ENCODE measurements around the gene TTI1.

Gene TTI1

GRCh38 chr20:37987602-37988290 is 45.5 kb downstream of the TTI1 start:
- DNase-seq (ENCODE audit: low read depth), result no peak

DNA sequence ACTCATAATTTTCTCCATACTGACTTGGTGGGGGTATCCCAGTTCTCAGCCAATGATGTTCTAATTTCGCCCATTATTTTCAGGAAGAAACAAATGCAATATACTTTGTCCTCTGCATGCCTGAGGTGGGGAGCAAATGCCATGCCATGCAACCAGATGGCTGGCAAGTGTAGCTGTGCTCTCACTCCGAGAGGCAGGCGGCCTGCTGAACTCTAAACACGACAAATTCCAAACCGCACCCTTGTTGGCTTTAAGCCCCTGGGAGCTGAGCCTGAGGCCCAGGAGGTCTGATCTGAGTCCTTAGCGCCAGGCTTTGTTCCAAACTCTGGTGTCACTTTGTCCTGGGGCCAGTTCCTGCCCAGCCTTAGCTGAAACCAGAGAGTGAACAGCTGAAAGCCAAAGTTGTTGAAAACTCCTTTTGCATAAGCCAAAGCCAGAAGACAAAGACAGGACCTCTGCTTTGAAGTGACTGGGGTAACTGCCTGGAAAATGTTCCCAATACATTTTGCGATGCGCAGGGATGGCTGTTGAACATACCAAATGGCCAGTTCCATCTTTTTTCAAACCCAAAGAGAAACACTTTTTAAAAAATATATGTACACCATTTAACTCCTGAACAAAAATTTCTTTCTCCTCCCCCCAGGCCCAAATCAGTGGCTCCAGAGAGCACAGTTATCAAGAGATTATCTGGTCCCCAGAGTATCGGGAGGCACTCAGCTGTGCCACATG is 46.2 kb downstream of the TTI1 start:
- no peak for DNase-seq (ENCODE audit: low read depth)

- no peak for DNase-seq (ENCODE audit: low read depth)
These were observed 47.0 kb downstream of the TTI1 start for GRCh38 chr20:37986044-37986858.

DNA sequence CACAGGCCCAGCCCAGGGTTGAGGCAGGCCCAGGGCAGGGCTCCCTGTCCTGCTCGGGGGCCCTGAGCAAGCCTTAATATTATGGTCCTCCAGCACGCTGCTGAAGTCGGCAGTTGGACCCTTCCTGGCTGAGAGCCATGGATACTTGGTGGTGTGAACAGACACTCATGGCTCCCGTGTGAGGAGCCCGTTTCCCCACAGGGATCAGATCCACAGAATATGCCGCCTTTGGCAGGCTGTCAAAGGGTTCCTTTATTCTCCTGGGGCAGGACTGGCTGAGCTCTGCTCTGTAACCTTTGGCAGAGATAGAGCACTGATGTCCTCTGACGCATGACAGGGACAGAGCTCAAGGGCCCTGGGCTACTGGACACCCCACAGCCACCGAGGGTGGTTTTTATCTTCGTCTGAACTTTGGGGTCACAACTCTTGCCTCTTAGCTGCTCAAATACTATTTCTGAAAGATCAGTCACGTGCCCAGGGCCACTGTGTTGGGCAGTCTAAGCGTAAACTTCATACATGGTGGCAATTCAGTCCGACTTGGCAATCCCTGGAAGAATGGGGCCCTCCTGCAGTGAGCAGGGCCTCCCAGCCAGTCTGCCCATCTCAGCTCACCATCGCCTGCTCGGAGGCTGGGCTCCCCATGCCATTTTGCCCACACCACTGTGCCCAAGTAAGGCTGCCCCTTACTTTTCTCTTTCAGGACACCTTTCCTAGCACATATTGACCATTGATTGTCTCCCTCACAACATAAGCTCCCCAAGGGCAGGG is 49.1 kb downstream of the TTI1 start:
- no peak for DNase-seq (ENCODE audit: low read depth)

DNA sequence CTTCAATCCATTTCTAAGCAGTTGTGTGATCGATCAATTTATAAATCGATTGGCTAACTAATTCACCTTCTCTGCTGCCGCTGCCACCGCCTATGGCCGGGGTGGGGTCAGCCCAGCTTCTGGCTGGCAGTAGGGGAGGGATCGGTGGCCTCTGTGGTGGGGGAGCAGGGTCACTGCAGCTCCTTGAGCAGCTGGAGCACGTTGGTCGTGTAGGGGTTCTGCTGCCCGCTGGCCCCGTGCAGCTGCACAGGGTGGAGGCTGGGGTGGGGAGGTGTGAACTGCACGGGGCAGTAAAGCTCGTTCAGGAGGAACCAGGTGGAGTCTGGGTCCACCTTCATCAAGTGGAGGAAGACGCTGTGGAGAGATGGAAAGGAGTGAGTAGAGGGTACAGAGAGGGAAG is 50.0 kb downstream of the TTI1 start:
- DNase-seq (ENCODE audit: low read depth), result no peak

DNA sequence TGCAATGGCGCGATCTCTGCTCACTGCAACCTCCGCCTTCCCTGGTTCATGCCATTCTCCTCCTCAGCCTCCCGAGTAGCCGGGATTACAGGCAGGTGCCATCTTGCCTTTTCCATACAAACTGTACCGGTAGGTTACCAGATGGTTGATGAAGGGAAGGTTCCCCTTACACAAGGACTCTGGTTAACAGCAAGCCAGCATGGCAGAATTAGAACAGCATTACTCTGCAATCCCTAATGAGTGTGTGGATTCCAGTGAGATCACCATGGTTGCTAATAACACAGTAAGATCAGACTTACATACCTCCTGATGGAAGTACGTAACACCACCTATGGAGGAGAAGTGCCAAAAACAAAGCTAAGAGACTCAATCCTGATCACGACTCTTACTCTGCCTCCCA is 51.7 kb downstream of the TTI1 start:
- no peak for DNase-seq (ENCODE audit: low read depth)

DNA sequence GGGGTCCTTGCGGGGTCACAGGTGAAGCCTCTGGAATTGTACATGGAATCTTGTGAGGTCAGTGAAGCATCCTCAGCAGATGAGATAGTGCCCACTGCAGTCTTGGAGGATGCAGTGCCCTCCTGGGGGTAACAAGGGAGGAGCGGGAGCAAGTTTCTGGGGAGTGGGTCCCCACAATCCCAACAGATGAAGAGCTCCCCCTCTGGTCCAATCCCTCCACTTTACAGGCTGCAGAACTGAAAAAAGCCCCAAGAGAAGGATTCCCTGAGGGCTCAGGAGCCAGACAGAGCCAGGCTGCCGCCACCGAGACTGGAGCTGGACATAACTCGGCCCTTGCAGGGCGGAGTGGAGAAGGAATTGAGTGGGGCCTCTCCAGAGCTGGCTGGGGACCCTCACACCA is 52.4 kb downstream of the TTI1 start:
- no peak for DNase-seq (ENCODE audit: low read depth)

GRCh38 chr20:37980383-37980782 is 52.9 kb downstream of the TTI1 start:
- no peak for DNase-seq (ENCODE audit: low read depth)

- no peak for DNase-seq (ENCODE audit: low read depth)
These were observed 54.0 kb downstream of the TTI1 start for GRCh38 chr20:37979021-37979985.

DNA sequence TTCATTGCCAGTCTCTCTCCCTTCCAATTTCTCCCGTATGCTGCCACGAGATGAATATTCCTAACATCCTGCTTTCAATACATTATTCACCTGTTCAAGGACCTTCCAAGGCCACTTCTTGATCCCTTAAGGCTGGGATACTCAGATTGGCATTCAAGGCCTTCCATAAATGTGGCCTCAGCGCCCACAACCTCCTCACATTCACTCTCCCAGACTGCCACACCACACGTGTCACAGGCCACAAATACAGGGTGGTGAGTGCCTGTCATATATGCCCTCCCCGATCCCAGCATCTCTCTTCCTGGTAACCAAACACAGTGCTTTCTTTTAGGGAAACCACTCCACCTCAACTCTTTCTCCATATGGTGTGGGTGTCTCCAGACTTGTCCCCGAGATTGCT is 55.5 kb downstream of the TTI1 start:
- DNase-seq (ENCODE audit: low read depth), result no peak

DNA sequence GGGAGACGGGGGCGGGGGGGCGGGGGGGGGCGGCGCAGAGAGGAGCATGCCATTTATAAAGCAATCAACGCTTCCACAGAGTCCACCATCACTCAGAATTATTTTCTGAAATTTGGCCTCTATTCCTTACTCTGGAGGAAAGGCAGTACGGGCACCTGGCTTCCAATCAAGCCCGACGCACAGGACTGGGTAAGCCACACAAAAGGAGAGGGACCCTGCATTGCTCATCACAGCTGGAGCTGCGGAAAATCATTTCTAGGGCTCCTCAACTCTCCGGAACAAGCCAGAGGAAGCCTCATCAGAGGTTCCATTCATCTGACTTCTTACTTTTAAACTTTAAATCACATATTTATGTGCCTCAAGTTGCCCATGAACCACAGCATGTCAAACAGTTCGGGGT is 55.9 kb downstream of the TTI1 start:
- no peak for DNase-seq (ENCODE audit: low read depth)

DNA sequence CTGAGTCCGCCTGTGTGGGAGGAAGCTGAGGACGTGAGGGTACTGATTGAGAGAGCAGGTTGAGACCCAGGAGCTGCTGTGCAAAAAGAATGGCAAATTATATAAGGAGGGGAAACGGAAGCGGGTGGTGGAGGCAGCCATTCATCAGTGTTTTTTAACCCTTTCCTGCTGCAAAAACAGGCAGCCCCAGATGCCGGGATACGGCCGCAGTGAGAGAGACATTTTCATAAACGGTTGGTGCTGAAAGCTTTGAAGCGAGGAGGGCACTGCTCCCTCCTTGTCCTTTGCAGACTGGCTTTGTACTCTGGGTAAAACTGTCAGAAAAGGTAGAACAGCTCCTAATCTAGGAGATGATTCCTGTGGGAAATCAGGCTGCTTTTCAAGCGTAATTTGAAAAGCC is 56.4 kb downstream of the TTI1 start:
- DNase-seq (ENCODE audit: low read depth), result no peak

DNA sequence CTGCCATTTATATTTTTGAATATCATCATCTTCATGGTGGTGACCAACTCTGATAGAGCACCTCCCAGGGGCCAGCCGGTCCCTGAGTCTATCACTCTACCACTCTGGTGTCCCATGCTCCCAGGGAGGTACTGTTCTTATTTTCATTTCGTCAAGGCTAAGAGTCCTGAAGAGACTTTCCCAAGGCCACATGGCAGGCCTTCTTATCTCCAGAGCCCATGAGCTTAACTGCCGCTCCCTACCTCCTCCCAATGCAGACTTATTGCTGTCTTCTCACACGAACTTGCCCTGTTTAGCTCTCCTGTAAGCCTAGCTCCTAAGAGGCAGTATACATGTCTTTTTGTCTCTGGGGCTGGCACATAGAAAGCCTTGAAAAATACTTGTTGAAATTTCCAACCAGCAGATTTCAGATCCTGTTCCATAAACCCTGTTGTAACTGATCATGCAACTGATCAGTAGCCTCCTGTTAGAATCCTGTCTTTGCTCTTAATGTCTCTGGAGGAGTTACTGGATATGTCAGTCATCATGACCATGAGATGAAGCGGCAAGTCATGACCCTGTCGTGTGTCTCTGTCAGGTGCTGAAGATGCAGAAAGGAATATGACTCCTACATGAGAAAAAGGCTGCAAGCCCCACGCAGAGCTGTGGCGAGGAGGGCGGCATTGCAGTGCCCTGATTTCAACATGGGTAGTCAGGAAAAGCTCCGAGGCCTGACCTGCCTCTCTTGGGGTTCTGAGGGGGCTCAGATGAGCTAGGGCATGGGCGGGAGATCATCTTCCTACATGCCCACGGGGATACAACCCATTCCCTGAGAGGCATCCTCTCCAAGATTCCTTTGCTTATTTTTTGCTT is 60.0 kb downstream of the TTI1 start:
- DNase-seq (ENCODE audit: low read depth), result no peak

GRCh38 chr20:37972256-37973058 is 60.8 kb downstream of the TTI1 start:
- DNase-seq (ENCODE audit: low read depth), result no peak

GRCh38 chr20:37971561-37972127 is 61.6 kb downstream of the TTI1 start:
- DNase-seq (ENCODE audit: low read depth), result no peak

- no peak for DNase-seq (ENCODE audit: low read depth)
These were observed 62.4 kb downstream of the TTI1 start for GRCh38 chr20:37970856-37971245.

DNA sequence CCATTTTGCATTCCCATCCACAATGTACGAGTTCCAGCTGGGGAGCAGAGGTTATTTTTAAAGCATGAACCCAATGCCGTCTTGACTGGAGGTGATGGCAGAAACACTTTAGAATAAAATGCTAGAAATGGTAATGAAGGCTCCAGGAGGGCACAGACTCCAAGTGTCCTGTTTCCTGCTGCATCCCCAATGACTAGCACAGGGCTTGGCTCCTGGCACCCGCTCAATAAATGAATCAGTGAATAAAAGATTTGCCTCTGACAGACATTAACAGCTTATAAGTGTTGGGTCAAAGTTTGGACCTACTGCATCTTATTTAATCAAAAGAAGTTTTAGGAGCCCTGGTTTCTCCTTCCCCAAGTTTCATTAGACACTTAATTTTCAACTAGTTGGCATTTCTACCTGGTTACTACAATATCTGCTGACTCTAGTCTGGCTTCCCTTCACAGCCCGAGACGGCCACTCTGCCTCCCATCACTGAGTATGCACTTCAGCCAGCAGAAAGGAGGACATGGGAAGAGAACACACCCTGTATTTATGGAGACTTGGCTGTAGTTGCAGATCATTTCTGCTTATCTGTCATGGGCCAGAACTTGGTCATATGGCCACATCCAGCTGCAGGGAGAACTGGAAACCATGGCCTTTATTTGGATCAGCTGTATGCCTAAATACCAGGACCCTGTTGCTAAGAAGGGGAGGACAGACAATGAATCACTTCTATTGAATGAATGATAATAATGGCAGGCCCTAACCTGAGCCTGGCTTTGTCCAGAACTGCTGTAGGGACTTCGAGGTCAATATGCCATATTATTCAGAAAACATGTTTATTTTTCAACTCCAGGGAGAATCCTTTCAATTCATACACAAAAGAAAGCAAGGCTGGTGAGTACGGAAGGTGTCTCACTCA is 63.1 kb downstream of the TTI1 start:
- DNase-seq (ENCODE audit: low read depth), result no peak
